PC-9 (cell line): ENCODE results near the gene EIF3B. TPM values are rescaled to one million over a fixed set of nuclear protein-coding genes. Genes with fewer than 3 reads are reported as not detected.

ENCODE experiments used
- BruUV-seq: library from RNA; stranded (reverse); fragments of 400-500 nt; replicated peaks from 2 replicates; lab custom pipeline; 2021; lab: Mats Ljungman, UMichigan
- CTCF ChIA-PET: fragments of 300-600 bp; sonication (Branson Sonifier 250); formaldehyde crosslinking; loops from one replicate; lab custom pipeline; 2022; ENCODE audit warnings: antibody characterized with exemption; lab: Charles Lee
- POLR2A ChIA-PET: fragments of 300-600 bp; sonication (Branson Sonifier 250); formaldehyde crosslinking; loops from one replicate; lab custom pipeline; 2022; ENCODE audit warnings: antibody characterized with exemption; ENCODE audit not compliant: unreplicated experiment; lab: Charles Lee
- DNase-seq, 2 experiments: peaks; one replicate each; pipeline versions ENCODE4 v3.0.0 to v3.0.0-alpha.2; 2015 to 2022; ENCODE audit warnings: mixed read lengths in 1 of 2
- H2AFZ ChIP-seq: fragments of 200-600 bp; sonication (generic); 2 replicates; pipeline ENCODE4 v1.8.1; 2017; ENCODE audit warnings: antibody characterized with exemption
- H3F3A ChIP-seq: fragments of 200-600 bp; sonication (generic); 2 replicates; pipeline ENCODE4 v1.8.1; 2017; ENCODE audit warnings: antibody characterized with exemption, mild to moderate bottlenecking, low read depth; ENCODE audit not compliant: insufficient read depth
- H3K27ac ChIP-seq: fragments of 200-600 bp; sonication (generic); 2 replicates; pipeline ENCODE4 v1.6.1; 2016; ENCODE audit warnings: mixed run types
- H3K27me3 ChIP-seq: fragments of 200-600 bp; sonication (generic); 2 replicates; pipeline ENCODE4 v1.6.1; 2016; ENCODE audit warnings: low read depth, mixed run types; ENCODE audit not compliant: insufficient read depth
- H3K36me3 ChIP-seq: fragments of 200-600 bp; sonication (generic); 2 replicates; pipeline ENCODE4 v1.6.1; 2016; ENCODE audit warnings: low read depth, mixed run types
- H3K4me1 ChIP-seq: fragments of 200-600 bp; sonication (generic); replicated peaks from 2 replicates; pipeline ENCODE4 v1.6.1; 2016; ENCODE audit warnings: mixed run types; ENCODE audit not compliant: insufficient read depth
- H3K4me2 ChIP-seq: fragments of 200-600 bp; sonication (generic); 2 replicates; pipeline ENCODE4 v1.6.1; 2017; ENCODE audit warnings: mixed run types
- H3K4me3 ChIP-seq: fragments of 200-600 bp; sonication (generic); 2 replicates; pipeline ENCODE4 v1.6.1; 2016; ENCODE audit warnings: mixed run types
- H3K79me2 ChIP-seq: fragments of 200-600 bp; sonication (generic); 2 replicates; pipeline ENCODE4 v1.6.1; 2017; ENCODE audit warnings: low read depth, mixed run types
- H3K9me2 ChIP-seq: fragments of 200-600 bp; sonication (generic); 2 replicates; pipeline ENCODE4 v1.8.1; 2017; ENCODE audit warnings: mild to moderate bottlenecking; ENCODE audit not compliant: insufficient read depth
- H3K9me3 ChIP-seq: fragments of 200-600 bp; sonication (generic); 2 replicates; pipeline ENCODE4 v1.8.1; 2016; ENCODE audit warnings: low read depth; ENCODE audit not compliant: insufficient read depth
- H4K20me1 ChIP-seq: fragments of 200-600 bp; sonication (generic); 2 replicates; pipeline ENCODE4 v1.8.1; 2017; ENCODE audit not compliant: insufficient read depth
- EZH2 ChIP-seq: fragments of 200-600 bp; sonication (generic); IDR thresholded peaks from 2 replicates; pipeline ENCODE4 v1.8.0; 2017; ENCODE audit warnings: antibody characterized with exemption, low read depth
- intact Hi-C: fragments of 100-400 bp; cut with micrococcal nuclease; formaldehyde crosslinking; loops from one replicate; pipeline ENCODE4 v1.10.0; 2022; ENCODE audit not compliant: unreplicated experiment
- total RNA-seq: library from RNA; stranded (reverse); gene quantifications from 2 replicates; pipeline ENCODE4 v1.2.3, GENCODE V29; 2021
- TF ChIP-seq, protein P1 (sequence below): fragments of 200-600 bp; sonication (generic); conservative IDR thresholded peaks from 2 replicates; pipeline ENCODE4 v1.6.1; 2017; ENCODE audit warnings: mixed run types, antibody characterized with exemption, mild to moderate bottlenecking, moderate library complexity

EIF3B gene
- total RNA-seq, 1 experiment from 2014 or later, result 299 TPM

DNA sequence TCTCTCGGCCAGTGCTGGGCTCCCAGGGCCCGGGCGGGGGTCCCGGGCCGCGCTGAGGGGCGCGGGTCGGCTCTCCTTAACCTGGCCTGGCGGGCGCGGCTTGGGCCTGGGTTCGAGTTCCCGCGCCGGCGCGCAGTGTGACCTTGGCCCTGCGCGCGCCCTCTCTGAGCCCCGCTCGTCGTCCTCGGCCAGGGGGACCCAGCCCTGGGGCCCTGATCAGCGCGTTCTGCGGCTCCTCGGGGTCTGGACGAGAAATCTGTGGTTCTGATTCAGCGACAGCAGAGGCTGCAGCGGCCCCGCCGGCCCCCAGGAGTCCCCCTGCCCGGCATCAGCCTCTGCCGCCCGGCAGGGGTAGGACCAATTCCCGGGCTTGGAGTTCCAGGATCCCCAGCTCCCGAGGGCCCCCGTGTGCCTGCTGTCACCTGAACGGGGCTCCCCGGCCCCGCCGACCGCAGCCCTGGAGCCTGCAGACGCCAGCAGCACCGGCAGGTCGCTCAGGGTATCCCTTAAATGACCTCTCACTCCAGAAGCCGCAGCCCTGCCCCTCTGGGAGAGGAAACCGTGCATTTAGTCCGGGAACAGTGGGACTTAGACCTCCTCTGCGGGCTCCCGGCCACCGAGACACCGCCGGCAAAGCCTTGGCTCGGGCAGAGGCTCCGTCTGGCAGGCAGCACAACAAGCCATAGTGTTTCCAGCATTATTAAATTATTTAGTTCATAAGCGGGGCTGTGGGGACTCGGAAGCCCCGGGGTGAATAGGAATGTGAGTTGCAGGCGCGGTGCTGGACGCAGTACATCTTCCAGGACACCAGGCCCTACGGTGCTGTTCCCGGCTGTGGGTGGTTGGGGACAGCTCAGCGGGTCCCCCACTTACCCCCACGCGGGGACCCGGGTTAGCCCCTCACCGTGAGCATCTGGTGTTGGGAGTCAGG lies 49.4 kb downstream of the EIF3B start:
- Histone ChIP-seq H3K27me3 (no peaks in the 10 kb centered on the region), H3K4me3 (peak overlapping the region; percentile 74), H4K20me1 (peaks cover 2% of the 10 kb centered on the region; the same call in 1 of the 2 replicates), H3K9me2 (no peaks in the 10 kb centered on the region), H3K36me3 (no peaks in the 10 kb centered on the region), H3K27ac (no peak overlapping the region), H2AFZ (peak overlapping the region; percentile 91), H3K4me2 (peak overlapping the region; percentile 84), H3K4me1 (peaks cover 24% of the 10 kb centered on the region), H3F3A (peaks cover 37% of the 10 kb centered on the region), H3K79me2 (peaks cover 18% of the 10 kb centered on the region), H3K9me3 (no peaks in the 10 kb centered on the region)
- intact Hi-C loops, result loop anchor here (2.0 kb wide), 1 partner anchor 47 kb away; no protein-coding TSS in a partner anchor
- ChIA-PET CTCF (interaction anchor here (0.5 to 0.7 kb wide), 2 partner anchors 124 to 256 kb away, joined by 3 to 9 read pairs; no protein-coding TSS in a partner anchor), POLR2A (interaction anchor here (0.6 to 0.7 kb wide), 2 partner anchors 24 to 234 kb away, joined by 3 to 4 read pairs; no protein-coding TSS in a partner anchor)
- DNase-seq, result peak in 1 of 2 experiments; percentile 57
- no TSS peak for BruUV-seq
- TF ChIP-seq, protein P1, sequence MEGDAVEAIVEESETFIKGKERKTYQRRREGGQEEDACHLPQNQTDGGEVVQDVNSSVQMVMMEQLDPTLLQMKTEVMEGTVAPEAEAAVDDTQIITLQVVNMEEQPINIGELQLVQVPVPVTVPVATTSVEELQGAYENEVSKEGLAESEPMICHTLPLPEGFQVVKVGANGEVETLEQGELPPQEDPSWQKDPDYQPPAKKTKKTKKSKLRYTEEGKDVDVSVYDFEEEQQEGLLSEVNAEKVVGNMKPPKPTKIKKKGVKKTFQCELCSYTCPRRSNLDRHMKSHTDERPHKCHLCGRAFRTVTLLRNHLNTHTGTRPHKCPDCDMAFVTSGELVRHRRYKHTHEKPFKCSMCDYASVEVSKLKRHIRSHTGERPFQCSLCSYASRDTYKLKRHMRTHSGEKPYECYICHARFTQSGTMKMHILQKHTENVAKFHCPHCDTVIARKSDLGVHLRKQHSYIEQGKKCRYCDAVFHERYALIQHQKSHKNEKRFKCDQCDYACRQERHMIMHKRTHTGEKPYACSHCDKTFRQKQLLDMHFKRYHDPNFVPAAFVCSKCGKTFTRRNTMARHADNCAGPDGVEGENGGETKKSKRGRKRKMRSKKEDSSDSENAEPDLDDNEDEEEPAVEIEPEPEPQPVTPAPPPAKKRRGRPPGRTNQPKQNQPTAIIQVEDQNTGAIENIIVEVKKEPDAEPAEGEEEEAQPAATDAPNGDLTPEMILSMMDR, result peak; percentile 44; the same call in 1 of the 2 replicates
- no peak for TF ChIP-seq EZH2

DNA sequence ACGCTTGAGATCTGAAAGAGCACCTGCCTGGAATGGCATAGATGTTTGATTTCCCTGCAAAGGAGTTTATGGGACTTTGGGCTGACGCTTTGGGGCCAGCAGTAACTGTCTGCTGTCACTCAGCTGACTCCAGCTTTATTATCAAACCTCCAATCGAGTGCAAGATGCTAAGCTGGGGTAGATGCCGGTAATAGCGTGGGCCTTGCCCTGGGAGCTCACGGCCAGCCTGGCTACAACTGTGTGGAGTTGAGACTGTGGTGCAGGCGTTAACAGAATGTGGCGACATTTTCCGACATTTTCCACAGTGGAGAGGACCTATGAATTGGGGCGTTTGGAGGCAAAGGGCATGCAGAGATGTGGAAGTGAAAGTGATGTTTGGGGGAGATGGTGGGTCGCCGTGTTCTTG lies 50.1 kb downstream of the EIF3B start:
- H3K27ac ChIP-seq, result no peak overlapping the region
- CTCF ChIA-PET, result no interaction called here
- intact Hi-C loops, result loop anchor here (2.0 kb wide), 1 partner anchor 46 kb away; no protein-coding TSS in a partner anchor
- peak overlapping the region; percentile 84 for H3K4me2 ChIP-seq
- peaks cover 31% of the 10 kb centered on the region for H3F3A ChIP-seq
- H3K4me1 ChIP-seq, result peaks cover 18% of the 10 kb centered on the region
- no peaks in the 10 kb centered on the region for H3K36me3 ChIP-seq
- no TSS peak for BruUV-seq
- no peak for DNase-seq
- H4K20me1 ChIP-seq, result peaks cover 2% of the 10 kb centered on the region; the same call in 1 of the 2 replicates
- H3K79me2 ChIP-seq, result peaks cover 18% of the 10 kb centered on the region
- TF ChIP-seq, protein P1, result no peak
- no peak for TF ChIP-seq EZH2
- no peak overlapping the region for H2AFZ ChIP-seq
- POLR2A ChIA-PET, result interaction anchor here (0.6 kb wide), 2 partner anchors 17 to 34 kb away, joined by 7 to 19 read pairs; no protein-coding TSS in a partner anchor
- H3K27me3 ChIP-seq, result no peaks in the 10 kb centered on the region
- peak overlapping the region; percentile 74; the same call in 1 of the 2 replicates for H3K4me3 ChIP-seq
- no peaks in the 10 kb centered on the region for H3K9me3 ChIP-seq
- H3K9me2 ChIP-seq, result no peaks in the 10 kb centered on the region

DNA sequence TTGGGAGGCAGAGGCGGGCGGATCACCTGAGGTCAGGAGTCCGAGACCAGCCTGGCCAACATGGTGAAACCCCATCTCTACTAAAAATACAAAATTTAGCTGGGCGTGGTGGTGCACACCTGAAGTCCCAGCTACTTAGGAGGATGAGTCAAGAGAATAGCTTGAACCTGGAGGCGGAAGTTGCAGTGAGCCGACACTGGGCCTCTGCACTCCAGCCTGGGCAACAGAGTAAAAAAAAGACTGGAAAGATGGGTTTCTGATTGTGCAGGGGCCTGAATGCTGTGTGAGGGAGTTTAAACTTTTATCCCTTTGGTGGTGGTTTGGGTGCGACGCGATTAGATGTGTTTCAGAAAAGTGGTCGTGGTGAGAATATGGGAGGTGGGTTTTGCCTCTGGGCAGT lies 50.6 kb downstream of the EIF3B start:
- peaks cover 2% of the 10 kb centered on the region; the same call in 1 of the 2 replicates for H4K20me1 ChIP-seq
- H3K4me2 ChIP-seq, result no peak overlapping the region
- peaks cover 15% of the 10 kb centered on the region for H3K4me1 ChIP-seq
- ChIA-PET POLR2A (interaction anchor here (0.6 kb wide), 2 partner anchors 16 to 35 kb away, joined by 7 to 19 read pairs; no protein-coding TSS in a partner anchor), CTCF (no interaction called here)
- H3K9me3 ChIP-seq, result no peaks in the 10 kb centered on the region
- no TSS peak for BruUV-seq
- no peaks in the 10 kb centered on the region for H3K36me3 ChIP-seq
- intact Hi-C loops, result loop anchor here (2.0 kb wide), 1 partner anchor 46 kb away; no protein-coding TSS in a partner anchor
- TF ChIP-seq EZH2, result no peak
- TF ChIP-seq, protein P1, result no peak
- no peak overlapping the region for H3K27ac ChIP-seq
- H3K4me3 ChIP-seq, result no peak overlapping the region
- no peaks in the 10 kb centered on the region for H3K27me3 ChIP-seq
- peaks cover 28% of the 10 kb centered on the region for H3F3A ChIP-seq
- DNase-seq, result no peak
- H3K79me2 ChIP-seq, result peaks cover 18% of the 10 kb centered on the region
- no peak overlapping the region for H2AFZ ChIP-seq
- H3K9me2 ChIP-seq, result no peaks in the 10 kb centered on the region
